RCC 7860 (cell line): ENCODE measurements around the gene RHNO1.

Source experiments
- DNase-seq: peaks from one replicate; pipeline ENCODE4 v3.0.0-alpha.2; 2015; ENCODE audit warnings: low spot score
- FAIRE-seq: peaks from 2 replicates; lab custom pipeline; 2012; peaks lifted over from hg19 to GRCh38; lab: Jason Lieb, UNC

Gene RHNO1, protein sequence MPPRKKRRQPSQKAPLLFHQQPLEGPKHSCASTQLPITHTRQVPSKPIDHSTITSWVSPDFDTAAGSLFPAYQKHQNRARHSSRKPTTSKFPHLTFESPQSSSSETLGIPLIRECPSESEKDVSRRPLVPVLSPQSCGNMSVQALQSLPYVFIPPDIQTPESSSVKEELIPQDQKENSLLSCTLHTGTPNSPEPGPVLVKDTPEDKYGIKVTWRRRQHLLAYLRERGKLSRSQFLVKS

DNA sequence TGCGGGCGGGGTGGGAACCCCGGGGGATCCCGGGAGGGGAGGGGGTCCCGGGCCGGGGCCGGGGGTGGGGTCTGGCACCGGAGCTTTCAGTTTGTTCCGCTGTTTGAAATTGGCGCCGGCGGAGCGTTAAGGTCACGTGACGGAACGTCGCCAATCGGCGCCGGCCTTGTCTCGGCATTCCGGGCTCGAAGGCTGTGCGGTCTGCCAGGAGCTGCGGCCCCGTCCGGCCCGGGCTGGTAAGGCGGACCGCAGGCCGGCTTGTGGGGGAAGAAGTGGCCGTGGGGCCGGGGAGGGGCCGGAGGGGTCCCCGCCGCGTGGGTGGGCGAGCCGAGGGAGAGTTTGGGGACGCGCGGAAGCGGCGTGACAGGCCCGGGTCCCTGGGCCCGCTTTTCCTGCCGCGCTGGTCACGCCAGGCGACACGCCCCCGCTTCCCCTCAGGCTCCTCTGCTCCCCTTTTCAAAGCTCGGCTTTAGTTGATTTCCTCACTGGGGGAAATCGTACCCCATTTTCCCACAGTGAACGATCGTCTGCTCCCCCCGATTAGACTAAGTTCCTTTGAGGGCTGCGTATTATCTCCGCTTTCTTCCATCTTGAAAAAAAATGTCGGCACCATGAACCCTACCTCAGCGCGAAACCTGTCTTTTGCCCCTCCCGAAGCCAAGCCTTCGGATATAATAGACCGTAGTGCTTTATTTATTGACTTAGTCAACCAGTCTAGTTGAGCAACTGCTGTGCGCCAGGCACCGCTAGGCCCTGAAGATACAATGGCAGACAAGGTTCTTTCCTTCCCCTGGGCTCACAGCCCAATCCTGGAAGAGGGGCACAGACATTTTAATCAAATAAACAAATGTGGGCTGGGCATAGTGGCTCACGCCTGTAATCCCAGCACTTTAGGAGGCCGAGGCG is at the start of gene RHNO1, which contains the start of gene FOXM1:
Gene RHNO1 (plus strand): TSS at position 177 of the 906 bp plus-strand sequence. CDS start 8,144 bp downstream, outside the sequence.
Gene FOXM1 (minus strand): TSS at position 128 of the 906 bp plus-strand sequence. CDS start 2,696 bp downstream, outside the sequence.
- DNase-seq = peak; percentile 66
- FAIRE-seq = no peak

DNA sequence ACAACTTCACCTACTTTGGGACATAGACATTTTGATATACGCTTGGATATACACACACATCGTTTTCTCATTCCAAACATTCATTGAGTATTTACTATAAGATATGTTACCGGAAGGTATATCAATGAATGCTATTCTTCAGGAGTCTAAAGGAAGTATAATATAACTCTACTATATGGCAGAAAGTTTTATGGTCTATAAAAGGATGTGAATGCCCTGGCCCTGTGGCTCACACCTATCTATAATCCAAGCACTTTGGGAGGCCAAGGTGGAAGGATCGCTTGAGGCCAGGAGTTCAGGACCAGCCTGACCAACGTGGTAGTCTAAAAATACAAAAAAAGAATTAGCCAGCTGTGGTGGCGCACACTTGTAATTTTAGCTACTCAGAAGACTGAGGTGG is 47.7 kb upstream of the RHNO1 start:
- DNase-seq (no peak), FAIRE-seq (no peak)

DNA sequence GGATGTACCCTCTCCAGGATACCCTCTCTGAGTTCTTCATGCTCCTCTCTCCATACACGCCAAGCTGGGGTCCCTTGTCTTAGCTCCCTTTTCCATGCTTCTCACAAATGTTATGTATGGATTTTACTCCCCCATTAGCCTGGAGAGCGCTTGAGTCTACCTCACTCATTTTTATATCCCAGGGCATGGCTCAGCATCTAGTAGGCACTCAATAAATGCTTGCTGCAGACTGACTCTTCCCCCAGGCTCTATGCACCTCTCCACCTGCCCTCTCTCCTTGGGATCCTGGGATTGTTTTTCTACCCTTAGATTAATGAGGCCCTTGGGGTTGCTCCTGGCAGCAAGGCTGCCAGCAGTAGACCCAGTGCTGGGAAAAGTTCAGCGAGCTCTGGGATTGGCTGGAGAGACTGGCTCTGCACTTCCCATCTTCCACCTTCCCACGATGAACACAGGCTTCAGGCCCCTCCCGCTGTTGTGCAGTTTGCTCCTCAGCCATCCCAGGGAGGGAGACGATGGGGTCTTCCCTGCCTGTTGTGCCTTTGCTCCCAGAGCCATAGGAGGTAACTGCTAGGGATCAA is 44.4 kb upstream of the RHNO1 start:
- DNase-seq (no peak), FAIRE-seq (no peak)

DNA sequence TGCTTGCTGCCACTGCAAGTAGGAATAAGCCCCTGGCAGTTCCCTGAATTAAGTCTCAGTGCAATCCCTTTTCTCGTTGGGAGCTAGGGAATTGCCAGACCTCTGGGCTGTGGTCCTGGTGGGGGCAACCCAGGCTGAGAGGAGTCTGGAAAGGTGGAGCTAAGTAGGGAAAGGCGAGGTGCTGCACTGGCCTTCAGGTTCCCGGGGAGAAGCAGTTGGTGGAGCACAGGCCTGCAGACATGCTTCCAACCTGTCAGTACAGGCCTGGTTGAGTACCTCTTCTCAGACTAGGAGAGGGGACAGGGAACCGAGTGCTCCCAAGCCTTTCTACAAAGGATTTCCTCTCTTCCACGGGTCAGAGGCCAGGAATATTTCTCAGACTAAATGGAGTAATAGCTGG is 43.7 kb upstream of the RHNO1 start:
- DNase-seq (no peak), FAIRE-seq (no peak)

DNA sequence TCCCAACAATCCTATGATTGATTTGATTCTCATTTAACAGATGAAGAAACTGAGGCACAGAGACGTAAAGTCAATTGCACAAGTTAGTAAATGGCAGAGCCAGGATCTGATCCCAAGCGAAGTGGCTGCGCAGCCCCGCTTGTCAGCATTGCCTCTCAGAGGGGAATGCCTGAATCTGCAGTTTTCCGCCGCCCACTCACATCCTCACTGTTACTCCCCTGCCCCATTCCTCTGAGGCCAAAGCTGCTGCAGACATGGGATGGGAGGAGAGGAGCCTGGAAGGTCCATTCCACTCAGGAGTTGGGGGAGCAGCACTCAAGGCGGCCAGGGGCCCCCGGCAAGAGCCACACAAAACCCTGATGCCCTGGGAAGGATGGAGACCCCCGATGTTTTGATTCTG is 43.2 kb upstream of the RHNO1 start:
- FAIRE-seq = no peak
- DNase-seq = no peak

DNA sequence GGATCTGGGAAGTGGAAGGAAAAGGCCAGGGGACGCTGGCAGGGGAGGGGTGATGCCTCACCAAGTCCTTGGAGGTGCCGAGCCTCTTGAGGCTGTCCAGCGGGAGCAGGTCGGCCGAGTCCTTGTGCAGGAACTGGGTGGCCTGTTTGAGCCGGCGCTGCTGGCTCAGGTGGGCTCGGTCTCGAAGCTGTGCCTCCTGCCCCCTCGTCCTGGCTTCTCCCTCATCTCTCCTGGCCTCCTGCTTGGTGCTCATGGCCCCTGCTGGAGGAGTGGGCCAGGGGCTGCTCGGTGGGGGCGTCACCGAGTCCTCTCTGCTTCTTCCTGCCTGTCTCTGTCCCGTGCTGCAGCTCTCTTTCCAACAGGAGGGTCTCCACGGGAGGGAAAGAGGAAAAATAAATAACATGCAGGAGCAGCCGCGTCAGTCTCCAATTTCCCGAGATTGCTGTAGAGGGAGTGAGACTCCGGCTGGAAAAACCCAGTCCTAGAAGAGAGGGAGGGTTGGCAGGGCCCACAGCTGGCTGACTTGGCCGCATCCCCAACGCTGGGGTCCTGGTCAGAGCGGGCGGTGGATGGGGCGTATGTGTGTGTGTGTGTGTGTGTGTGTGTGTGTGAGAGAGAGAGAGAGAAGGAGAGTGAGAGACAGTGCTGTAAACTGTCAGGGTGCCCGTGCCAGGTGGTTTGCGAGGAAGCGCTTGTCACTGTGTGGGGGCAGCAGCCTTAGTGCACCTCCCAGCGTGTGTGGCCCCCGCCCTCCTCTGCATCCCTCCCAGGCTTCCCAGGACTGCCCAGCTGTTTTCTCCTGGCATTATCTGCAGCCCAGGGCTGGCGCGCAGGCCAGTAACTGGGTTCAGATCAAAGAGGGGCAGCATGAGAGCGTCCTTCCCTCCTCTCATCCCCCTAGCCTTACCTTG is 42.2 kb upstream of the RHNO1 start, which contains the start of gene NRIP2:
Gene NRIP2 (minus strand): TSS at position 455 of the 911 bp plus-strand sequence. CDS start 52 bp downstream, at position 403.
- DNase-seq (no peak), FAIRE-seq (no peak)

DNA sequence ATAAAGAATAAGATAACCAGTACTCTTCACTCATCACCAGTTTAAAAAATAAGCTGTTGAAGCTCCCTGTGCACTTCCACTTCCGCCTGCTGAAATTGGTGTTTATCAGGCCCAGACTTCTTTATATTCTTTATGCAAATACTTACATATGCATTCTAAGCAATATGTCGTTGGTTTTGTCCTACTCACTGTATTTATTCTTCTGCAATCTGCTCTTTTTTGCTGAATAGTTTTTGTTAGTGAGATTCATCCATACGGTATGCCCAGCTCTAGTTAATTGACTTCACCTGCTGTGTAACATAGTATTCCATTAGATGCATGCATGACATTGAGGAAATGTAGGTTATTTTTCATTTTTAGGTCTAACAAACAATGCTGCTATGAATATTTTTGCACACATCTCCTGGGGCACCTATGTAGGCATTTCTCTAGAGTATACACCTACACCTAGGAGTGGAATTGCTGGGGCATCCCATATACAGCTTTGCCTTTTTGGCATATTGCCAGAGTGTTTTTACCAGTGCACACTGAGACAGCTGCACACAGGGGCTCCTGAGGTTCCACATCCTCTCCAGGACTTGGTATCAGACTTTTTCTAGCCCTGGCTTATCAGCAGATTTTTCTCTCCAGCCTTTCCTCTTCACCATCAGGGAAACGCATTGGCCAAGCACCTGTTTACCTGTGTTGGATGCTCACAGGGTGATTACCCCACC is 41.2 kb upstream of the RHNO1 start:
- DNase-seq (no peak), FAIRE-seq (no peak)

DNA sequence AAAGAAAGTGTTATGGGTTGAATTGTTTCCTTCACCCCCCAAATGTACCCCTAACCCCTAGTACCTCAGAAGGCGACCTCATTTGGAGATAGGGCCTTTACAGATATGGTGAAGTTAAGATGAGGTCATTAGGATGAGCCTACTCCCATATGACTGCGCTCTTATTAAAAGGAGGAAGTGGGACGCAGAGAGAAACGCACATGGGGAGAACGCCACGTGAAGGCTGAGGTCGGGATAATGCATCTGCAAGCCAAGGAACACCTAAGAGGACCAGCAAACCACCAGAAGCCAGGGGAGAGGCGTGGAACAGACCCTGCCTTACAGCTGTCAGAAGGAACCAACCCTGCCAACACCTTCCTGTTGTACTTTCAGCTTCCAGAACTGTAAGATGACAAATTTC is 40.4 kb upstream of the RHNO1 start:
- FAIRE-seq (no peak), DNase-seq (no peak)

DNA sequence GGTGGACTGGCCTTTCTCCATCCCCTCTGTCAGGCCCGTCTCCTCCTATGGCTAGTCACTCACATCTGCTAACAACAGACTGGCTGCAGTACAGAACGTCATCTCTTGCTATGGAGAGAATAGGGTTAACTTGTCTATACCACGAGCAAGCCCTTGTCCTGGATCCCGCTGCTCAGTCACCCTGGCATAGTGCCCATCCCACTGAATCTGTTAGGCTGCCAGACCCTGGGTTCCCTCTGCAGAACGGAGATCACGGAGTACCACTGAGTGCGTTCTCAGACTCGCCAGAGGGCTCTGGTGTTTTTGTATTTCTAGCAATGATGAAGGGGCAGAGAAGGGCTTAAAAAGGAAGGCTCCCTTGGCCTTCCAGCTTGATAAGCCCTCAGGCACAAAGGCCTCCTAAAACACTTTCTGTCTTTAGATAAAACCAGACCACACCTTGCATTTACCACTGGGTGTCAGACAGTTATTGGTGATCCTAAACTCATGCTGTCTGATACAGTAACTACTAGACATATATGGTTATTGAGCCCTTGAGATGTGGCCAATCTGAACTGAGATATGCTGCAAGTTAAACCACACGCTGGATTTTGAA is 35.9 kb upstream of the RHNO1 start:
- no peak for DNase-seq
- FAIRE-seq = no peak

DNA sequence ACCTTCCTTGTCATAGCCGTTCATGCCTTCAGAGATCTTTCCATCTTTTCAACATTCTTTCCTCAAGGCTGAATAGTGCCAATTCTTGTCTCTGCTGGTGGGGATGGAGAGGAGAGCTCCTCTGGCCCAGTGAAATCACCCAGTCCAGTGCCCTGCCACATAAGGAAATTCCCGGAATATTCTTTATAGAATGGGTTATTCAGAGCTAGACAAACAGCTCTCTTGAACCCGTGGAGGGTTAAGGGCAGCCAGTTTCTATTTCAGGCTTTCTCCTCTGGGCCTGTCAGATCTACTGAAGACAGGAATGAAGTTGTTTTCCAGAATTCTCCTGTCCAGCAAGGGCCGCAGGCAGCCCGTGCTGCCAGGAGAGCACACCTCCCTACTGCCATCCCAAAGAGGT is 34.1 kb upstream of the RHNO1 start:
- DNase-seq (no peak), FAIRE-seq (no peak)

DNA sequence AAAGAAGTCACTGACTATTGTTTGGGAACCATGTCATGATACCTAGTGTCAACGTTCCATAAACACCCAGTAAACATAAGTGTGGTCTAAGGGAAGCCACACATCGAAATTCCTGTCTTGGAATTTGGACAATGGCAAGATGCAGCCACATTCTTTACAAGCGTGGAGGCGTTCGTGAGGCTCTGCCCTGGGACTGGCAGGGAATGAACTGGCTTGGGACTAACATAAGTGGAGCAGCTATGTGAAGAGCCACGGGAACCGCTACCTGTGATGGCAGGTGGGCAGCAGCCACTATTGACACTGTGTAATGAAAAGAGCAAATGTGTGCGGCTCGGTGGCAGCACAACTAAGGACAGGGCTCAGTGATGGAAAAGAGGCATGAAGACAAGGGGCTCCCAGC is 32.2 kb upstream of the RHNO1 start:
- FAIRE-seq = no peak
- no peak for DNase-seq

DNA sequence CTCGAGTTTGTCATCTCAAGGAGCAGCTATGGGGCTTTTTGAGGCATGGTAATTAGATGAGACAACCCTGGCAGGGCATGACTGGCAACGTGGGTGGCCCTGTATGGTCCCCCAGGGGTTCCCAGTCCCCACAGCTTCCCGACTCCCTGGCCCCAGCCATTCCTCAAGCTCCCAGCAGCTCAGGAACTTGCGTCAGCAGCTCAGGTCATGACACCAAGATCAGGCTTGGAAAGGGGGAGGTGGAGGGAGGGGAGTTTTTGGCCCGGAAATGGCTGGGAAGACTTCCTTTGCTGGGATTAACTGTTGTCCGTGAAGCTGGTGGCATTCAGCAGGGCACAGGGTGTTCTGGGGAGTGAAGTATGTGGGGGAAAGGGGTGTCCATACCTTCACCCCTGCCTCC is 31.7 kb upstream of the RHNO1 start:
- no peak for DNase-seq
- no peak for FAIRE-seq

DNA sequence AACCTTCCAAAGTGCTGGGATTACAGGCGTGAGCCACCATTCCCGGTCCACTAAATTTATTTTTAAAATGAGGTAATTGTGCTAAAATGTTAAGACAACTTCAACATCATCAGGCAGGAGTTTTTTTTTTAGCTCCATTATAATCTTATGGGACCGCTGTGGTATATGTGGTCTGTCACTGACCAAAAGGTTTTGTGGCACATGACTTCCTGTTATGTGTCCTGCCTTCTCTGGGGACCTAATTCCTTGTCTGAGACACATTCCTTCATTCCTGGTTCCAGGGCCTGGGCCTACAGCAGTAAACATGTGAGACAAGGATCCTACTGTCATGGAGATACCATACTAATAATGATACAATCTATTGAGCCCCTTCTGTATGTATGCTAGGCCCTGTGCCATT is 25.1 kb upstream of the RHNO1 start:
- DNase-seq (no peak), FAIRE-seq (no peak)

DNA sequence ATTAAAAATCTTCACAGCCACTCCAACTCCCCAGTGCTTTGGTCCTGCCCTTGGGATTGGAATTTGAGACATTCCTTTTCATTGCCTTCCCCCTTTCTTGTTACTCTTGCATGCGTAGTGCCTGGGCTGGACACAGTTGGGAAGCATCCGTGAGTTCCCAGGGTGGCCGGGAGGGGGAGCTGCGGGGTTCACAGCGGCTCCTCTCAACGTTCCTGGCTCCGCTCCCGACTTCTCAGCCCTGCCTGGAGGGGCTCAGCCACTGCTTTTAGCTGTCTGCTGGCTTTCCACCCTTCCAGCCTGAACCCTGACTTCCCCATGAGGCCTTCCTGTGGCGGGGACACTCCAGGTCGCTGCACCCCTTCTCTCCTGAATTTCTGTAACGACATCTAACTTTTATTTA is 23.4 kb upstream of the RHNO1 start:
- FAIRE-seq = no peak

DNA sequence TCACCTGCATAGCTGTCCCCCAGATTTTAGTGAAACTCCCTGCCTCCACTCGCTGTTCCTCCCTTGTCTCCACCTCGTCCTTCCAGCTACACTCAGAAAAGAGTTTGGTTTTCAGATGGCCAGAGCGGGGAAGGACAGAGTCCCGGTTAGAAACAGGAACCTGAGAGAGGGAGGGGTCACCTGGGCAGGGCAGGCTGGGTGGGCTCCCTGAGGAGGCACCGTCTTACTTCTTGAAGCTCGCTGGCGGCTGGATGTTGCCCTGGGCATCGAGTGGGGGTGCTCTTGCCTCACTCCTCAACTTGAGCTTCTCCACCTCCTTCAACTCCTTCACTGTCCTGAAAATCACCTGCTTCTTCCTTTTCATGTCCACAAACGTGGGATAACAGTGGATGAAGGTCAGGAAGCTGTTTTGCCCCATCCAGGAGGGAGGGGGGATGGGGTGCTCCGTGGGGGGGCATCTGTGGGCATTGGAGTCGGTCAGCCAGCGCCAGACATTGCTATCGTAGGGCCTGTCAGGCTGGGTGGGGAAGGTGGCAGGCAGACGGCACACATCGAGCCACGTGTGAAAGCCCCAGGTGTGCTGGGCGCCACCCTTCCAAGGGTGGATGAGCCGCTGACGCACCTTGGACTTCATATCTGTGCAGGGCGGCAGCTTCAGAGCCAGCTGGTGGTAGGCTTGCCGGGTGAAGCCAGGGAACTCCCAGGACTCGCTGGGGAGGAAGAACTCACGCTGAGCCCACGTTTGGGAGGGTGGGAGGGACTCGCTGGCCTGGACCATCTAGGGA is 22.2 kb upstream of the RHNO1 start:
- no peak for FAIRE-seq
- DNase-seq = no peak

More for the DNA sequence above, 23.4 kb upstream of the RHNO1 start:
- DNase-seq = peak; percentile 20

DNA sequence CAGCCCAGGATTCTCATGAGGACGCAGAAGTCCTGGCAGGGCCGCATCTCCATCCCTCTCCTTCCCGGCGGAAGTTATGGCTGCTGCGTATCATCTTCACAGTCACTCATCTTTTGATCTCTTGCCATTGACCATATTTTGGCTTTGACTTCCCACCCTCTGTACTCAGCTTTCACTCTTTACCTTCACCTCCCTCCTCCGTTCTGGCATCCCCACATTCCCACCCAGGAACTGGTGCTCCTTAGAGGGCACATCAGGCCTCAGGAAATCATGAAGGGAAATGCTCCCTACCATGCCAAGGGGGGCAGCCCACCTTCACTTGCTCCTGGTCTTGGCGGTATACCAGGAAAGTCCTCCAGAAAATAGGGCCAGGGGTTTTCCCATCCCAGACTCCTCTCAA is 21.5 kb upstream of the RHNO1 start:
- FAIRE-seq (no peak), DNase-seq (no peak)

DNA sequence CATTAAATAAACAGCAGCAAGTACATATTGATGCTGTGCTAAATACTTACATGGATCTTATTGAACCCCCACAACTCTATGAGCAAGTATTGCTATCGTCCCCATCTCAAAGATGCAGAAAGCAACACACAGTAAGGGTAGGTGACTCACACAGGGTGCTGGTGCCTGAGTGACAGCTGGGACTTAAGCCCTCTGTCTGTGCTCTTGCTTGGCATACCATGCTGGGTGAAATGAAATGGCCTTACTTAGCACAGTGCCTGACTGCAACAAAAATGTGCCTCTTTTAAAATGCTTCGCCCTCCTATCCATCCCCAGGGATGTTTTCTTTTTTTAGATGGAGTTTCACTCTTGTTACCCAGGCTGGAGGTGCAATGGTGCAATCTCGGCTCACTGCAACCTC is 21.0 kb upstream of the RHNO1 start:
- no peak for FAIRE-seq
- DNase-seq = no peak

DNA sequence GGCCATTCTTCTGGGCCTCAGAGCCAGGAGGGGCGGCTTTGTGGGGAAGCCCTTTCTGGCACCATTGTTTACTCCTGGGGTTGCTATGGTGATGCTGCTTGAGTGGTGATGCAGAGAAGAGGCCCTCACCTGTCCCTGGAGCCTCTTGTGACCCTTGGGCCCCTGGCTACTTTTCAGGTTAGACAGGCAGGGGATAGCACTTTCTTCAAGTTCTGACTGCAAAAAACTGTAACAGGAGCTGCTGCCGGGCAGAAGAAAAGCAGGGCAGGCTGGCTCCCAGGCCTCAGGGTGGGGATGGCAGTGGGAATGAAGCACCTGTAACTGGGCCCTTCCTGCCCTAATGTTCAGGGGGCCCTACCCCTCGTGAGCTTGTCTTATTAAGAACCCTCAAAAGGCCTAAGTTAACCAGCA is 20.0 kb upstream of the RHNO1 start, which contains the start of gene TEX52:
Gene TEX52 (minus strand): TSS at position 19 of the 411 bp plus-strand sequence. CDS start 13 bp downstream, at position 6.
- DNase-seq (peak; percentile 4), FAIRE-seq (no peak)

DNA sequence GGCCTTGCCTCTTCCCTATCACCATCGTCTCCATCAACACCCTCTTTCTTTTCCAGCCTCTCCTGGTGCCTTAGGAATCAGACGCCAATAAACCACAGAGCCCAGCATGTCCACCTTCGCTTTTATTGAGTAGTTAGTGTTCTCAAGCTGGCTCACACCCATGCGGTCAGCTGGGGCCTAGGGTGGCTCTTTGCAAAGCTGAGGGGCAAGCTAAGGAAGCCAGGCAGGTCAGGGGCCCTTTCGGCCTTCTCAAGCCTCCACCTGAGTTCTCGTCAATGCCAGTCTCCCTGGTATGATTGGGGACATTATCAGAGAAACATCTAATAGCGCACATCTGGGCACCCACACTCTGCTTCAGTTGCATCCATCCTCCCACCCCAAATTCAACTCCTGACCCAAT is 19.4 kb upstream of the RHNO1 start:
- DNase-seq = no peak
- no peak for FAIRE-seq
